MM.1S (cell line): ENCODE data around the gene EEF1A1.
"Not testable (repeated sequence)": the region's sequence is repeated elsewhere in the genome, so short reads cannot be mapped to it uniquely, and the experiment has no call there.

Source experiments
- DNase-seq: peaks from one replicate; pipeline ENCODE4 v3.0.0-alpha.2; 2015
- H2AFZ ChIP-seq: fragments of 300-600 bp; sonication (generic); 2 replicates; pipeline ENCODE4 v1.6.0; 2016; ENCODE audit warnings: antibody characterized with exemption, low read length
- H3F3A ChIP-seq: fragments of 300-600 bp; sonication (generic); 2 replicates; pipeline ENCODE4 v1.6.1; 2016; ENCODE audit warnings: mild to moderate bottlenecking, antibody characterized with exemption, low read length, moderate library complexity, mixed read lengths; ENCODE audit not compliant: insufficient read depth
- H3K27ac ChIP-seq: fragments of 300-600 bp; sonication (generic); 2 replicates; pipeline ENCODE4 v1.5.1; 2016; ENCODE audit warnings: mild to moderate bottlenecking, low read length
- H3K27me3 ChIP-seq: fragments of 300-600 bp; sonication (generic); replicated peaks from 2 replicates; pipeline ENCODE4 v1.6.0; 2016; ENCODE audit warnings: low read length; ENCODE audit not compliant: insufficient read depth
- H3K36me3 ChIP-seq: fragments of 300-600 bp; sonication (generic); replicated peaks from 2 replicates; pipeline ENCODE4 v1.6.1; 2016; ENCODE audit warnings: mild to moderate bottlenecking, low read length, mixed read lengths; ENCODE audit not compliant: insufficient read depth
- H3K4me1 ChIP-seq: fragments of 300-600 bp; sonication (generic); 2 replicates; pipeline ENCODE4 v1.6.1; 2016; ENCODE audit warnings: low read length, mixed read lengths
- H3K4me2 ChIP-seq: fragments of 300-600 bp; sonication (generic); 2 replicates; pipeline ENCODE4 v1.6.0; 2016; ENCODE audit warnings: low read depth, low read length
- H3K4me3 ChIP-seq: fragments of 300-600 bp; sonication (generic); 2 replicates; pipeline ENCODE4 v1.5.1; 2016; ENCODE audit warnings: low read length, mixed read lengths
- H3K79me2 ChIP-seq: fragments of 300-600 bp; sonication (generic); 2 replicates; pipeline ENCODE4 v1.6.1; 2016; ENCODE audit warnings: mixed run types, low read length, mixed read lengths
- H3K9ac ChIP-seq: fragments of 300-600 bp; sonication (generic); 2 replicates; pipeline ENCODE4 v1.6.1; 2016; ENCODE audit warnings: low read length, mixed read lengths
- H3K9me2 ChIP-seq: fragments of 300-600 bp; sonication (generic); replicated peaks from 2 replicates; pipeline ENCODE4 v1.6.1; 2016; ENCODE audit warnings: mild to moderate bottlenecking, low read length, mixed read lengths; ENCODE audit not compliant: insufficient read depth
- H3K9me3 ChIP-seq: fragments of 300-600 bp; sonication (generic); replicated peaks from 2 replicates; pipeline ENCODE4 v1.6.1; 2016; ENCODE audit warnings: mild to moderate bottlenecking, low read length, mixed read lengths; ENCODE audit not compliant: insufficient read depth
- H4K20me1 ChIP-seq: fragments of 300-600 bp; sonication (generic); 2 replicates; pipeline ENCODE4 v1.6.1; 2016; ENCODE audit warnings: mild to moderate bottlenecking, low read length, moderate library complexity, mixed read lengths; ENCODE audit not compliant: insufficient read depth
- EZH2 ChIP-seq: fragments of 300-600 bp; sonication (generic); optimal IDR thresholded peaks from 2 replicates; pipeline ENCODE3; 2017; ENCODE audit warnings: low read depth, mild to moderate bottlenecking, antibody characterized with exemption, low read length, mixed read lengths
- EZH2phosphoT487 ChIP-seq: fragments of 300-600 bp; sonication (generic); IDR thresholded peaks from 2 replicates; pipeline ENCODE4 v1.6.1; 2018; ENCODE audit warnings: antibody characterized with exemption, low read length
- TF ChIP-seq, protein P1 (sequence below): fragments of 300-600 bp; sonication (generic); IDR thresholded peaks from 2 replicates; pipeline ENCODE4 v1.5.1; 2016; ENCODE audit warnings: antibody characterized with exemption, low read length, mixed read lengths

Gene EEF1A1

DNA sequence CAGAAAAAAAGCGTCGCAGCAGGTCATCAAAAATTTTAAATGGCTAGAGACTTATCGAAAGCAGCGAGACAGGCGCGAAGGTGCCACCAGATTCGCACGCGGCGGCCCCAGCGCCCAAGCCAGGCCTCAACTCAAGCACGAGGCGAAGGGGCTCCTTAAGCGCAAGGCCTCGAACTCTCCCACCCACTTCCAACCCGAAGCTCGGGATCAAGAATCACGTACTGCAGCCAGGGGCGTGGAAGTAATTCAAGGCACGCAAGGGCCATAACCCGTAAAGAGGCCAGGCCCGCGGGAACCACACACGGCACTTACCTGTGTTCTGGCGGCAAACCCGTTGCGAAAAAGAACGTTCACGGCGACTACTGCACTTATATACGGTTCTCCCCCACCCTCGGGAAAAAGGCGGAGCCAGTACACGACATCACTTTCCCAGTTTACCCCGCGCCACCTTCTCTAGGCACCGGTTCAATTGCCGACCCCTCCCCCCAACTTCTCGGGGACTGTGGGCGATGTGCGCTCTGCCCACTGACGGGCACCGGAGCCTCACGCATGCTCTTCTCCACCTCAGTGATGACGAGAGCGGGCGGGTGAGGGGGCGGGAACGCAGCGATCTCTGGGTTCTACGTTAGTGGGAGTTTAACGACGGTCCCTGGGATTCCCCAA is at the start of gene EEF1A1:
Gene EEF1A1, minus strand, starts transcription at position 345 of the 663 bp plus-strand sequence. CDS start 1,006 bp downstream, outside the sequence.
- H3K36me3 ChIP-seq: peaks cover 25% of the 10 kb centered on the region
- H3K4me3 ChIP-seq: peak within 1 kb of the TSS; percentile 97
- peak; percentile 99 for DNase-seq
- H3K9me3 ChIP-seq: no peaks in the 10 kb centered on the region
- no peaks in the 10 kb centered on the region for H3K27me3 ChIP-seq
- peaks cover 47% of the 10 kb centered on the region for H3K79me2 ChIP-seq
- peak within 1 kb of the TSS; percentile 100 for H3K9ac ChIP-seq
- H2AFZ ChIP-seq: peak within 1 kb of the TSS; percentile 42
- peaks cover 18% of the 10 kb centered on the region for H3K4me1 ChIP-seq
- peak within 1 kb of the TSS; percentile 92 for H3K4me2 ChIP-seq
- peaks cover 70% of the 10 kb centered on the region for H3F3A ChIP-seq
- H4K20me1 ChIP-seq: peaks cover 40% of the 10 kb centered on the region
- no peaks in the 10 kb centered on the region for H3K9me2 ChIP-seq
- TF ChIP-seq EZH2: no peak
- TF ChIP-seq EZH2phosphoT487: no peak
- TF ChIP-seq, protein P1, sequence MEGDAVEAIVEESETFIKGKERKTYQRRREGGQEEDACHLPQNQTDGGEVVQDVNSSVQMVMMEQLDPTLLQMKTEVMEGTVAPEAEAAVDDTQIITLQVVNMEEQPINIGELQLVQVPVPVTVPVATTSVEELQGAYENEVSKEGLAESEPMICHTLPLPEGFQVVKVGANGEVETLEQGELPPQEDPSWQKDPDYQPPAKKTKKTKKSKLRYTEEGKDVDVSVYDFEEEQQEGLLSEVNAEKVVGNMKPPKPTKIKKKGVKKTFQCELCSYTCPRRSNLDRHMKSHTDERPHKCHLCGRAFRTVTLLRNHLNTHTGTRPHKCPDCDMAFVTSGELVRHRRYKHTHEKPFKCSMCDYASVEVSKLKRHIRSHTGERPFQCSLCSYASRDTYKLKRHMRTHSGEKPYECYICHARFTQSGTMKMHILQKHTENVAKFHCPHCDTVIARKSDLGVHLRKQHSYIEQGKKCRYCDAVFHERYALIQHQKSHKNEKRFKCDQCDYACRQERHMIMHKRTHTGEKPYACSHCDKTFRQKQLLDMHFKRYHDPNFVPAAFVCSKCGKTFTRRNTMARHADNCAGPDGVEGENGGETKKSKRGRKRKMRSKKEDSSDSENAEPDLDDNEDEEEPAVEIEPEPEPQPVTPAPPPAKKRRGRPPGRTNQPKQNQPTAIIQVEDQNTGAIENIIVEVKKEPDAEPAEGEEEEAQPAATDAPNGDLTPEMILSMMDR: no peak
- peak within 1 kb of the TSS; percentile 92 for H3K27ac ChIP-seq

DNA sequence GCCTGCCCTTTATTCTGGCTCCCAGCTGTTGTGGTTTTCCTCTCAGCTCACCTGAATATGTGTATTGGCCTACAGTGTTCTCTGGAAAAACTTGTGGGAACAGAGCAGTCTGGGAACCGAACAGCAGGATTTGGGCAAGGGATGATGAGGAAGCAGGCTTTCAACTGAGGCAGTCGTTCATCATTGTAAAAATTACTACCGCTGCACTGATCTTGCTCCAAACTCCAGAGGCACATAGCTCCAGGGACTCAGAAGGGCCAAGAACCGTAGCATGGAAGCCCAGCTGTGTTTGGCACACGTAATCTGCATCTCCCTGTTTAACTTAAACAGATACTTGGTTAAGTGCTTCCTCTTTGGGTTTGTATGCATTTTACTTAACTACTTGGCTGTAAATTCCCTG is 48.3 kb upstream of the EEF1A1 start:
- no peak for DNase-seq
- Histone ChIP-seq H3K4me1 (no peaks in the 10 kb centered on the region), H4K20me1 (no peaks in the 10 kb centered on the region), H3K27me3 (no peaks in the 10 kb centered on the region), H3K4me2 (no peak overlapping the region), H3K79me2 (no peaks in the 10 kb centered on the region), H3F3A (no peaks in the 10 kb centered on the region), H3K9ac (no peak overlapping the region), H3K9me3 (no peaks in the 10 kb centered on the region), H3K36me3 (no peaks in the 10 kb centered on the region), H3K27ac (no peak overlapping the region), H3K9me2 (no peaks in the 10 kb centered on the region), H2AFZ (no peak overlapping the region), H3K4me3 (no peak overlapping the region)
- TF ChIP-seq EZH2 (no peak), EZH2phosphoT487 (no peak)
- TF ChIP-seq, protein P1: no peak

GRCh38 chr6:73566954-73567591 is 46.2 kb upstream of the EEF1A1 start:
- TF ChIP-seq, protein P1: no peak
- TF ChIP-seq EZH2 (no peak), EZH2phosphoT487 (no peak)
- Histone ChIP-seq H3K9ac (no peak overlapping the region), H3K27me3 (no peaks in the 10 kb centered on the region), H3K9me2 (no peaks in the 10 kb centered on the region), H3K79me2 (no peaks in the 10 kb centered on the region), H3K4me3 (no peak overlapping the region), H3F3A (no peaks in the 10 kb centered on the region), H3K9me3 (no peaks in the 10 kb centered on the region), H4K20me1 (no peaks in the 10 kb centered on the region), H3K4me1 (no peaks in the 10 kb centered on the region), H2AFZ (no peak overlapping the region), H3K36me3 (no peaks in the 10 kb centered on the region), H3K27ac (no peak overlapping the region), H3K4me2 (no peak overlapping the region)
- no peak for DNase-seq

DNA sequence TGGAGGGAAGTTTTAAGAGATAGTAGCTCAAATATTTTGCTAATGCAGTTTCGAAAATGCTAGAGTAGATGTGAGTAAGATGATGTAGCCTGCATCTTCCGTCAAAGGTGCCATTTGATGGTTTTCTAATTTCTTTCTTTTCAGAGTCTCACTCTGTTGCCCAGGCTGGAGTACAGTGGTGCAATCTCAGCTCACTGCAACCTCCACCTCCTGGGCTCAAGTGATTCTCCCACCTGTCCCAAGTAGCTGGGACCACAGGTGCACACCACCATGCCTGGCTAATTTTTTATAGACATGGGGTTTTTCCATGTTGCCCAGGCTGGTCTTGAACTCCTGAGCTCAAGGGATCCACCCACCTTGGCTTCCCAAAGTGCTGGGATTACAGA is 45.6 kb upstream of the EEF1A1 start:
- not testable (repeated sequence) for H3K4me1 ChIP-seq, H4K20me1 ChIP-seq, H2AFZ ChIP-seq, H3K4me3 ChIP-seq, H3K36me3 ChIP-seq, H3K27ac ChIP-seq, H3K9ac ChIP-seq, H3K4me2 ChIP-seq, H3F3A ChIP-seq, DNase-seq, H3K9me2 ChIP-seq, H3K79me2 ChIP-seq, H3K9me3 ChIP-seq, H3K27me3 ChIP-seq
